Ishikawa (cell line): ENCODE data around the gene SSR2.

Experiments used
- CEBPB ChIP-seq: IDR thresholded peaks from 2 replicates; pipeline ENCODE4 v1.6.1; 2012
- EGR1 ChIP-seq: IDR thresholded peaks from 2 replicates; pipeline ENCODE4 v1.6.1; 2012
- EP300 ChIP-seq: IDR thresholded peaks from 2 replicates; pipeline ENCODE4 v1.6.1; 2012; ENCODE audit warnings: borderline replicate concordance
- TAF1 ChIP-seq: IDR thresholded peaks from 2 replicates; pipeline ENCODE4 v1.6.1; 2012; ENCODE audit warnings: low read depth, mild to moderate bottlenecking
- TEAD4 ChIP-seq: IDR thresholded peaks from 2 replicates; pipeline ENCODE4 v1.6.1; 2012
- ZBTB7A ChIP-seq: IDR thresholded peaks from 2 replicates; pipeline ENCODE4 v1.6.1; 2012; ENCODE audit warnings: low read depth
- TF ChIP-seq, protein P1 (sequence below): IDR thresholded peaks from 2 replicates; pipeline ENCODE4 v1.6.1; 2012; ENCODE audit warnings: low read depth, mild to moderate bottlenecking
- TF ChIP-seq, protein P2 (sequence below): IDR thresholded peaks from 2 replicates; pipeline ENCODE4 v1.6.1; 2012

GRCh38 chr1:156051011-156051725 is 30.4 kb upstream of the SSR2 start:
- TF ChIP-seq EP300 (no peak), TAF1 (no peak), EGR1 (no peak), TEAD4 (no peak), ZBTB7A (no peak), CEBPB (no peak)
- TF ChIP-seq, protein P1, sequence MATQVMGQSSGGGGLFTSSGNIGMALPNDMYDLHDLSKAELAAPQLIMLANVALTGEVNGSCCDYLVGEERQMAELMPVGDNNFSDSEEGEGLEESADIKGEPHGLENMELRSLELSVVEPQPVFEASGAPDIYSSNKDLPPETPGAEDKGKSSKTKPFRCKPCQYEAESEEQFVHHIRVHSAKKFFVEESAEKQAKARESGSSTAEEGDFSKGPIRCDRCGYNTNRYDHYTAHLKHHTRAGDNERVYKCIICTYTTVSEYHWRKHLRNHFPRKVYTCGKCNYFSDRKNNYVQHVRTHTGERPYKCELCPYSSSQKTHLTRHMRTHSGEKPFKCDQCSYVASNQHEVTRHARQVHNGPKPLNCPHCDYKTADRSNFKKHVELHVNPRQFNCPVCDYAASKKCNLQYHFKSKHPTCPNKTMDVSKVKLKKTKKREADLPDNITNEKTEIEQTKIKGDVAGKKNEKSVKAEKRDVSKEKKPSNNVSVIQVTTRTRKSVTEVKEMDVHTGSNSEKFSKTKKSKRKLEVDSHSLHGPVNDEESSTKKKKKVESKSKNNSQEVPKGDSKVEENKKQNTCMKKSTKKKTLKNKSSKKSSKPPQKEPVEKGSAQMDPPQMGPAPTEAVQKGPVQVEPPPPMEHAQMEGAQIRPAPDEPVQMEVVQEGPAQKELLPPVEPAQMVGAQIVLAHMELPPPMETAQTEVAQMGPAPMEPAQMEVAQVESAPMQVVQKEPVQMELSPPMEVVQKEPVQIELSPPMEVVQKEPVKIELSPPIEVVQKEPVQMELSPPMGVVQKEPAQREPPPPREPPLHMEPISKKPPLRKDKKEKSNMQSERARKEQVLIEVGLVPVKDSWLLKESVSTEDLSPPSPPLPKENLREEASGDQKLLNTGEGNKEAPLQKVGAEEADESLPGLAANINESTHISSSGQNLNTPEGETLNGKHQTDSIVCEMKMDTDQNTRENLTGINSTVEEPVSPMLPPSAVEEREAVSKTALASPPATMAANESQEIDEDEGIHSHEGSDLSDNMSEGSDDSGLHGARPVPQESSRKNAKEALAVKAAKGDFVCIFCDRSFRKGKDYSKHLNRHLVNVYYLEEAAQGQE: no peak
- TF ChIP-seq, protein P2, sequence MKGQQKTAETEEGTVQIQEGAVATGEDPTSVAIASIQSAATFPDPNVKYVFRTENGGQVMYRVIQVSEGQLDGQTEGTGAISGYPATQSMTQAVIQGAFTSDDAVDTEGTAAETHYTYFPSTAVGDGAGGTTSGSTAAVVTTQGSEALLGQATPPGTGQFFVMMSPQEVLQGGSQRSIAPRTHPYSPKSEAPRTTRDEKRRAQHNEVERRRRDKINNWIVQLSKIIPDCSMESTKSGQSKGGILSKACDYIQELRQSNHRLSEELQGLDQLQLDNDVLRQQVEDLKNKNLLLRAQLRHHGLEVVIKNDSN: no peak
